Superior temporal gyrus (tissue), 1 donor: Measurements from ENCODE around the gene SPINK1.
"Not testable (repeated sequence)": the region's sequence is repeated elsewhere in the genome, so short reads cannot be mapped to it uniquely, and the experiment has no call there.

ENCODE experiments used
- DNase-seq: peaks from one replicate; pipeline ENCODE4 v3.0.0-alpha.2; 2016; ENCODE audit errors: extremely low spot score

Gene SPINK1

GRCh38 chr5:147831465-147831864 is at the start of gene SPINK1:
TSS of gene SPINK1 (minus strand) at chr5:147831671. CDS start at chr5:147831577, 94 bp downstream.
- DNase-seq, result no peak

GRCh38 chr5:147880487-147880886 is 49.0 kb upstream of the SPINK1 start:
- no peak for DNase-seq

GRCh38 chr5:147879784-147880183 is 48.3 kb upstream of the SPINK1 start:
- no peak for DNase-seq

- DNase-seq, result no peak
These were observed 46.7 kb upstream of the SPINK1 start, which contains the start of gene SCGB3A2 for GRCh38 chr5:147878066-147878759. TSS of gene SCGB3A2 (plus strand) at chr5:147878711. CDS start at chr5:147878804, 93 bp downstream.

GRCh38 chr5:147876626-147877025 is 45.2 kb upstream of the SPINK1 start:
- no peak for DNase-seq

GRCh38 chr5:147876141-147876540 is 44.7 kb upstream of the SPINK1 start:
- DNase-seq, result no peak

GRCh38 chr5:147874910-147875367 is 43.5 kb upstream of the SPINK1 start:
- no peak for DNase-seq

- DNase-seq, result not testable (repeated sequence)
These were observed 42.8 kb upstream of the SPINK1 start for GRCh38 chr5:147874118-147874875.

GRCh38 chr5:147872744-147873435 is 41.4 kb upstream of the SPINK1 start:
- DNase-seq, result not testable (repeated sequence)

- DNase-seq, result not testable (repeated sequence)
These were observed 40.6 kb upstream of the SPINK1 start for GRCh38 chr5:147871980-147872549.

GRCh38 chr5:147869892-147870291 is 38.4 kb upstream of the SPINK1 start:
- DNase-seq, result not testable (repeated sequence)

GRCh38 chr5:147869112-147869511 is 37.6 kb upstream of the SPINK1 start:
- DNase-seq, result no peak

- DNase-seq, result no peak
These were observed 32.1 kb upstream of the SPINK1 start for GRCh38 chr5:147863454-147864158.

- no peak for DNase-seq
These were observed 29.2 kb upstream of the SPINK1 start for GRCh38 chr5:147860641-147861025.

GRCh38 chr5:147859962-147860640 is 28.6 kb upstream of the SPINK1 start:
- DNase-seq, result no peak

- DNase-seq, result no peak
These were observed 27.1 kb upstream of the SPINK1 start for GRCh38 chr5:147858565-147858964.

- DNase-seq, result peak; percentile 92
These were observed 26.0 kb upstream of the SPINK1 start for GRCh38 chr5:147857302-147858129.

- DNase-seq, result no peak
These were observed 25.3 kb upstream of the SPINK1 start for GRCh38 chr5:147856801-147857200.

GRCh38 chr5:147855774-147856069 is 24.3 kb upstream of the SPINK1 start:
- no peak for DNase-seq
